Colonic mucosa (tissue), 4 donors: ENCODE measurements around the gene PPM1H. TPM values are rescaled to one million over a fixed set of nuclear protein-coding genes. Genes with fewer than 3 reads are reported as not detected.
A peak's percentile ranks its signal among the peaks of the same experiment; 100 is the strongest.

Experiments
- DNase-seq: peaks from one replicate; pipeline ENCODE4 v3.0.0-alpha.2; 2020
- H3K27ac ChIP-seq: fragments of 200-600 bp; one replicate; pipeline ENCODE4 v1.8.0; 2021
- H3K27me3 ChIP-seq: fragments of 200-600 bp; one replicate; pipeline ENCODE4 v1.8.0; 2021
- H3K36me3 ChIP-seq: fragments of 200-600 bp; one replicate; pipeline ENCODE4 v1.8.0; 2021
- H3K4me1 ChIP-seq: fragments of 200-600 bp; one replicate; pipeline ENCODE4 v1.8.0; 2021; ENCODE audit warnings: mild to moderate bottlenecking
- H3K4me3 ChIP-seq: fragments of 200-600 bp; one replicate; pipeline ENCODE4 v1.8.0; 2021
- H3K9ac ChIP-seq, 2 donors: one replicate each; pipeline ENCODE4 v1.7.0; 2013; ENCODE audit warnings: control low read depth in 2 of 2, low read depth in 2 of 2, low read length in 2 of 2
- H3K9me3 ChIP-seq: fragments of 200-600 bp; one replicate; pipeline ENCODE4 v1.8.0; 2021
- intact Hi-C: fragments of 100-400 bp; cut with DNase I; formaldehyde crosslinking; loops from one replicate; pipeline ENCODE4 v1.14.1; 2022
- total RNA-seq, 2 donors: library from RNA; stranded (reverse); fragmentation: NEBNext Ultra II Directional in 1 of 2; extraction: Animal tissue kit (Norgen Biotek cat#: 25700) in 1 of 2; gene quantifications; one replicate each; pipeline ENCODE4 v1.2.1, GENCODE V29; 2021
- TF ChIP-seq, protein P1 (sequence below): fragments of 200-600 bp; IDR thresholded peaks from one replicate; pipeline ENCODE4 v1.8.0; 2022; ENCODE audit warnings: antibody characterized with exemption, mild to moderate bottlenecking
- donor health status: healthy.
- donor health status: DM: no; HTN: no; CAD: no.
- donor health status: DM: no; HTN: no; CAD: no.

PPM1H gene
- total RNA-seq, 2 donors from 2014 or later, result 7.4 to 8.1 TPM

DNA sequence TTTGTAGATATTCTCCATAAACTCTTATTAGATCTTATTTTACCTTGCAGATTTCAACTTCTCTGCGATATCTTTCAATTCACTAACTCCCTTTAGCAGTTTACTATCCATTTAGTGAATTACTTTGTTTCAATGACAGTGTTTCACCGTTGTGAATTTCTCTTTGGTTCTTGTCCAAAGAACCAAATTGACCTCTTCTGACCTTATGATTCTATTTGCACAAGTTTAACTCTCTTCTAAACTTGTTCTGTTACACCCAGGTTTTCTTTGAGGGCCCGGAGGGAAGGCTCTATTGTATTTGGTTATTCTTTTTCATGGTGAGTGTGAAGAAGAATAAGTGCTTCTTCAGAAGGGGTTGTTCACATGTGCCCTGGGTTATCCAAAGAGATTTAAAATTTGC is 281.6 kb downstream of the PPM1H start:
- no peak for DNase-seq

DNA sequence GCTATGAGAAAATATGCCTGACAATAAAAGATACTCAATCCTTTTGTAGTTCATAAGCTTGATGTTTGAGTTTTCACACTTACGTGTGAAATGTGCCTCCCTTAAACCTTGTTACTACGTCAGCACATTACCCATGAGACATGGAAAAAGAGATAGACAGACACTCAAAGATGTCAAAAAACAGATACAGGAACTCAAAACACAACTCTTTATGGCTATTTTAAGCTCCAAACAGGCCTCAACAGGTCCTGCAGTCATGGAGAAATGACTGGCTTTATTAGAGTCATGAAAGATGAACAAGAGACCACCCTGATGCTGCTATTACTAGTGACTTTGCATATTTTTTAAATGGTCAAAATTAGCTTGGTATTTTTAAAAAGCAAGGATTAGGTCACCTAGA is 283.8 kb downstream of the PPM1H start:
- Histone ChIP-seq H3K27ac (no peak overlapping the region), H3K9ac (no peak overlapping the region), H3K9me3 (no peaks in the 10 kb centered on the region), H3K4me3 (no peak overlapping the region), H3K36me3 (no peaks in the 10 kb centered on the region), H3K27me3 (no peaks in the 10 kb centered on the region), H3K4me1 (no peaks in the 10 kb centered on the region)
- intact Hi-C loops, result no loop called here
- no peak for DNase-seq
- TF ChIP-seq, protein P1, sequence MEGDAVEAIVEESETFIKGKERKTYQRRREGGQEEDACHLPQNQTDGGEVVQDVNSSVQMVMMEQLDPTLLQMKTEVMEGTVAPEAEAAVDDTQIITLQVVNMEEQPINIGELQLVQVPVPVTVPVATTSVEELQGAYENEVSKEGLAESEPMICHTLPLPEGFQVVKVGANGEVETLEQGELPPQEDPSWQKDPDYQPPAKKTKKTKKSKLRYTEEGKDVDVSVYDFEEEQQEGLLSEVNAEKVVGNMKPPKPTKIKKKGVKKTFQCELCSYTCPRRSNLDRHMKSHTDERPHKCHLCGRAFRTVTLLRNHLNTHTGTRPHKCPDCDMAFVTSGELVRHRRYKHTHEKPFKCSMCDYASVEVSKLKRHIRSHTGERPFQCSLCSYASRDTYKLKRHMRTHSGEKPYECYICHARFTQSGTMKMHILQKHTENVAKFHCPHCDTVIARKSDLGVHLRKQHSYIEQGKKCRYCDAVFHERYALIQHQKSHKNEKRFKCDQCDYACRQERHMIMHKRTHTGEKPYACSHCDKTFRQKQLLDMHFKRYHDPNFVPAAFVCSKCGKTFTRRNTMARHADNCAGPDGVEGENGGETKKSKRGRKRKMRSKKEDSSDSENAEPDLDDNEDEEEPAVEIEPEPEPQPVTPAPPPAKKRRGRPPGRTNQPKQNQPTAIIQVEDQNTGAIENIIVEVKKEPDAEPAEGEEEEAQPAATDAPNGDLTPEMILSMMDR, result no peak

More for the DNA sequence above, 281.6 kb downstream of the PPM1H start:
- Histone ChIP-seq H3K27me3 (no peaks in the 10 kb centered on the region), H3K36me3 (no peaks in the 10 kb centered on the region), H3K4me3 (no peak overlapping the region), H3K9ac (no peak overlapping the region), H3K27ac (no peak overlapping the region), H3K4me1 (no peaks in the 10 kb centered on the region), H3K9me3 (no peaks in the 10 kb centered on the region)
- TF ChIP-seq, protein P1, result no peak
- intact Hi-C loops, result no loop called here

DNA sequence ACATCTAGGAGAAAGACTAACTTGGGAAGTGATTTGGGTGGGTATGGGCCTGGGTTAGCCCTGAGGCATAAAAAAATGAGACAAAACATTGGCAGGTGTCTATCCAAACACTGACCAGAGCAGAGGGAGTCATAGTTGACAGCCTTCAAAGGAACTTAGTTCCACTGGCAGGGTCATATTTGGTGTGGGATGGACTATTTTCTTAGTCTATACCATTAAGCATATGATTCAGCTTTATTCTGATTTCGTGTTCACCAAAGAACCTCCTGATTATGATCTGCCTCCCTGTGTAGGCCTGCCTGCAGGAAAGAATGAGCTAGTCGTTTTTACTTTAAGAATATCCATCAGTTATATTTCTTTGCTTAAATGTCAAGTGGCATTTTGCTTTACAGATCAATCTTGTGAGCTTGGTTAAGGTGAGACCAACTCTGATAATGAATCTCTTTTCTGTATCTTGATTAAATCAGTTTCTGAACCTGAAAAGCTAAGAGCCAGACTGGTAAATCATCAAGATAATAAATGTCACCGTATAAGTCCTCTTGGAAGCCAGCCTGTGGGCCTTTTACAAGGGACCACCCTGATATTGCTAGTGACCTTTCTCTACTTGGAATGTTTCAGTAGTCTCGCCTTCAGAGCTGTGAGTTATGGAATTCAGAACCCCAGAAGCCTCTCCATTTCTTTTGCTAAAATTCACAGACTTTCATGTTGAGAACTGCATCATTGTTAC is 285.4 kb downstream of the PPM1H start:
- Histone ChIP-seq H3K27ac (no peak overlapping the region), H3K9ac (no peak overlapping the region), H3K4me1 (no peaks in the 10 kb centered on the region), H3K4me3 (no peak overlapping the region), H3K27me3 (no peaks in the 10 kb centered on the region), H3K36me3 (no peaks in the 10 kb centered on the region), H3K9me3 (no peaks in the 10 kb centered on the region)
- intact Hi-C loops, result no loop called here
- TF ChIP-seq, protein P1, result no peak
- no peak for DNase-seq

DNA sequence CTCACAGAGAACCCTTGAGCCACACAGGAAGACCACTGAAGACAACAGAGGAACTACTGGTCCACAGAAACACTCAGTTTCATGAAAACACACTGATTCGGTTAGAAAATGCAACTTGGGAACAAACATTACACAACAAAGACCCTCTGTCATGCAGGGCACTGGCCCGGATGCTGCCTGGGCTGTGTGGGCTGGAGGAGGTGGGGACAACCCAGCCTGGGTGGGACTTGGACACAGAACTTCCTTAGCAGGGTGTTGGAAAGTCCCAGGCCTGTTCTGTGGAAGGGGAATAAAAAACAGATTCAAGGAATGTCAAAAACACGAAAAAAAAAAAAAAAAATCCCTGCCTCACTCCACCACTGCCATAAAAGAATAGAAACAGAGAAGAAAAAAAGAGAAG is 287.4 kb downstream of the PPM1H start:
- peak overlapping the region; percentile 6 for H3K27ac ChIP-seq

DNA sequence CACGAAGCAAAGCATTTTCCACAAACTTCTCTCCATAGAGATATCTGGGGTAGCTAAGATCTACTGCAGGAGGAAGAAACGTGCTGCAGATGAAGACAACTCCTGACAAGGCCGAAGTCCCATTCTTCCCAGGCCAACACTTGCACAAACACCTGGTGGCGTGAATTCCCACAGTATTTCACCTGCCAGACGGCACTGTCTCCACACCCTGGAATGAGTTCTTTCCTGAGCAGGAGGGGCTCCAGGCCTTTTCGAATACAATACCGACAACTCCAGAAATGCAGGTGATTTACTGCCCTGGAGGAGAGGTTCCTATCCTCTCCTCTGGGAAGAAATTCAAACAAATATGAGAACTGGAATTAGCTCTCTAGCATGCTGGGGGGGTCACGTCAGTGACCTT is 288.4 kb downstream of the PPM1H start:
- TF ChIP-seq, protein P1, result no peak
- intact Hi-C loops, result no loop called here
- no peak for DNase-seq
- Histone ChIP-seq H3K36me3 (no peaks in the 10 kb centered on the region), H3K4me3 (no peak overlapping the region), H3K4me1 (no peaks in the 10 kb centered on the region), H3K9me3 (no peaks in the 10 kb centered on the region), H3K27ac (no peak overlapping the region), H3K27me3 (no peaks in the 10 kb centered on the region), H3K9ac (no peak overlapping the region)

More for the DNA sequence above, 287.4 kb downstream of the PPM1H start:
- H3K9me3 ChIP-seq, result no peaks in the 10 kb centered on the region
- no peaks in the 10 kb centered on the region for H3K4me1 ChIP-seq
- TF ChIP-seq, protein P1, result no peak
- H3K36me3 ChIP-seq, result no peaks in the 10 kb centered on the region
- H3K4me3 ChIP-seq, result no peak overlapping the region
- DNase-seq, result no peak
- no peak overlapping the region for H3K9ac ChIP-seq
- intact Hi-C loops, result no loop called here
- H3K27me3 ChIP-seq, result no peaks in the 10 kb centered on the region
